Peyer's patch (tissue), 4 donors: Measurements from ENCODE around the gene RTF2. TPM values are rescaled to one million over a fixed set of nuclear protein-coding genes. Genes with fewer than 3 reads are reported as not detected.

ENCODE experiments used
- DNase-seq, 3 donors: peaks; one replicate each; pipeline ENCODE4 v3.0.0-alpha.2; 2017 to 2019
- H3K27ac ChIP-seq, 4 donors: fragments of 200-600 bp; sonication (generic); one replicate each; pipeline ENCODE4 v1.5.1; 2016 to 2019
- H3K27me3 ChIP-seq, 2 donors: fragments of 200-600 bp; sonication (generic); one replicate each; pipeline ENCODE4 v1.5.1; 2019
- H3K36me3 ChIP-seq, 3 donors: fragments of 200-600 bp; sonication (generic); one replicate each; pipeline ENCODE4 v1.5.1; 2016 to 2019
- H3K4me1 ChIP-seq, 4 donors: fragments of 200-600 bp; sonication (generic); one replicate each; pipeline ENCODE4 v1.5.1; 2016 to 2019
- H3K4me3 ChIP-seq, 4 donors: fragments of 200-600 bp; sonication (generic); 1 replicate in 3 of 4; 2 replicates in 1 of 4; pipeline ENCODE4 v1.5.1; 2016 to 2019; ENCODE audit warnings: mild to moderate bottlenecking in 1 of 4
- H3K9me3 ChIP-seq, 4 donors: fragments of 200-600 bp; sonication (generic); one replicate each; pipeline ENCODE4 v1.5.1; 2016 to 2019; ENCODE audit warnings: mild to moderate bottlenecking in 1 of 4
- POLR2A ChIP-seq, 2 donors: fragments of 450-650 bp; IDR thresholded peaks; one replicate each; pipeline ENCODE4 v1.5.1; 2017; ENCODE audit warnings: antibody characterized with exemption in 2 of 2, mild to moderate bottlenecking in 2 of 2, moderate library complexity in 2 of 2
- total RNA-seq, 4 donors: library from RNA; depleted of rRNA; stranded (reverse); fragments of >200 nt; gene quantifications; one replicate each; pipeline ENCODE4 v1.1.0, GENCODE V29; 2016
- TF ChIP-seq, protein P1 (sequence below), 6 experiments: fragments of 450-650 bp in 4 of 6; fragments of 200-600 bp in 2 of 6; sonication (generic) in 1 of 6; IDR thresholded peaks; one replicate each; pipeline ENCODE4 v1.5.1; 2017 to 2019; ENCODE audit warnings: antibody characterized with exemption in 6 of 6, mild to moderate bottlenecking in 3 of 6, moderate library complexity in 1 of 6

The RTF2 gene
- total RNA-seq, 4 donors from 2014 or later = 36.3 to 53.8 (median 48.4) TPM

- no peak for DNase-seq
- Histone ChIP-seq H3K4me3 (no peak overlapping the region), H3K4me1 (no peaks in the 10 kb centered on the region), H3K27me3 (no peaks in the 10 kb centered on the region), H3K27ac (no peak overlapping the region), H3K36me3 (no peaks in the 10 kb centered on the region), H3K9me3 (no peaks in the 10 kb centered on the region)
- TF ChIP-seq, protein P1, sequence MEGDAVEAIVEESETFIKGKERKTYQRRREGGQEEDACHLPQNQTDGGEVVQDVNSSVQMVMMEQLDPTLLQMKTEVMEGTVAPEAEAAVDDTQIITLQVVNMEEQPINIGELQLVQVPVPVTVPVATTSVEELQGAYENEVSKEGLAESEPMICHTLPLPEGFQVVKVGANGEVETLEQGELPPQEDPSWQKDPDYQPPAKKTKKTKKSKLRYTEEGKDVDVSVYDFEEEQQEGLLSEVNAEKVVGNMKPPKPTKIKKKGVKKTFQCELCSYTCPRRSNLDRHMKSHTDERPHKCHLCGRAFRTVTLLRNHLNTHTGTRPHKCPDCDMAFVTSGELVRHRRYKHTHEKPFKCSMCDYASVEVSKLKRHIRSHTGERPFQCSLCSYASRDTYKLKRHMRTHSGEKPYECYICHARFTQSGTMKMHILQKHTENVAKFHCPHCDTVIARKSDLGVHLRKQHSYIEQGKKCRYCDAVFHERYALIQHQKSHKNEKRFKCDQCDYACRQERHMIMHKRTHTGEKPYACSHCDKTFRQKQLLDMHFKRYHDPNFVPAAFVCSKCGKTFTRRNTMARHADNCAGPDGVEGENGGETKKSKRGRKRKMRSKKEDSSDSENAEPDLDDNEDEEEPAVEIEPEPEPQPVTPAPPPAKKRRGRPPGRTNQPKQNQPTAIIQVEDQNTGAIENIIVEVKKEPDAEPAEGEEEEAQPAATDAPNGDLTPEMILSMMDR (IDR thresholded peaks at IDR 0.05) = no peak
- TF ChIP-seq POLR2A (IDR thresholded peaks at IDR 0.05) = no peak
Observed at GRCh38 chr20:56447227-56447626, 21.2 kb upstream of the RTF2 start.

GRCh38 chr20:56449459-56449858, 19.0 kb upstream of the RTF2 start:
- no peak overlapping the region for H3K27ac ChIP-seq
- no peak overlapping the region for H3K4me3 ChIP-seq
- DNase-seq = no peak
- no peaks in the 10 kb centered on the region for H3K4me1 ChIP-seq
- TF ChIP-seq, protein P1 (IDR thresholded peaks at IDR 0.05) = no peak
- H3K36me3 ChIP-seq = no peaks in the 10 kb centered on the region
- no peaks in the 10 kb centered on the region for H3K27me3 ChIP-seq
- no peaks in the 10 kb centered on the region for H3K9me3 ChIP-seq

DNA sequence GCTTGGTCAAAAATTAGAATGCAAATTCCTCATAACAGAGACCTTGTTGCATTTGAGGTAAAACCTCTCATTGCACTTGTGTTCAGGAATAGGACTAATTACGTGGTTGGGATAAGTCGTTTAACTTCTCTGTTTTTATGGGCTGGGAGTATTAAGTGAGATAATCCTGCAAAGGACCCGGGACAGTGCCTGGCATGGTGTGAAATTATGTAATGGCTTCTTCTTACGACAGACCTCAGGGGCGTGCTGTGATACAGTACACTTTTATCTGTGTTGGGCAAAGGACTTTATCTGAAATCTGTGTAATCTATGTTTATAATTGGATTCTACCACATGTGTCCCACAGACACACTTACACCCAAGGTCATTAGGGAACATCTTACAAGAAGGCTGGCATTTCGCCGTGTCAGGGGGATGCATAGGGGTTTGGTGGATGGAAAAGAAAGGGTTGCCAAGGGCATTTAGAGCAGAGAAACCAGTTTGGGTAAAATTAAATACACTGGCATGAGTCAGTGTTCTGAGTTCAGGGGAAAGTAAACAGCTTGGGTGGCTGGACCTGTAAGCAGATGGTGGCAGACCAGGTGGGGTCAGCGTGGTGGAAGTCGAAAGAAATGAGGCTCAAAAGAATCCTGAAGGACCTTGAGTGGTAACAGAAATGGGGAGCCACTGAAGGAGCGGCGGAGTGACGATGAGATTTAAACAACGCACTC, 17.2 kb upstream of the RTF2 start:
- no peaks in the 10 kb centered on the region for H3K9me3 ChIP-seq
- no peak for DNase-seq
- TF ChIP-seq, protein P1 (IDR thresholded peaks at IDR 0.05) = no peak
- TF ChIP-seq POLR2A (IDR thresholded peaks at IDR 0.05) = no peak
- H3K27me3 ChIP-seq = no peaks in the 10 kb centered on the region
- no peaks in the 10 kb centered on the region for H3K36me3 ChIP-seq
- no peaks in the 10 kb centered on the region for H3K4me1 ChIP-seq
- H3K4me3 ChIP-seq = no peak overlapping the region
- H3K27ac ChIP-seq = no peak overlapping the region

- DNase-seq = no peak
- Histone ChIP-seq H3K27me3 (no peaks in the 10 kb centered on the region), H3K4me3 (no peak overlapping the region), H3K4me1 (no peaks in the 10 kb centered on the region), H3K9me3 (no peaks in the 10 kb centered on the region), H3K27ac (no peak overlapping the region), H3K36me3 (no peaks in the 10 kb centered on the region)
- no peak for TF ChIP-seq POLR2A (IDR thresholded peaks at IDR 0.05)
- TF ChIP-seq, protein P1 (IDR thresholded peaks at IDR 0.05) = no peak
Observed at GRCh38 chr20:56453352-56453751, 15.1 kb upstream of the RTF2 start.

- H3K36me3 ChIP-seq = no peaks in the 10 kb centered on the region
- H3K4me1 ChIP-seq = no peaks in the 10 kb centered on the region
- no peak for TF ChIP-seq POLR2A (IDR thresholded peaks at IDR 0.05)
- TF ChIP-seq, protein P1 (IDR thresholded peaks at IDR 0.05) = no peak
- DNase-seq = no peak
- no peaks in the 10 kb centered on the region for H3K9me3 ChIP-seq
- H3K4me3 ChIP-seq = no peak overlapping the region
- H3K27ac ChIP-seq = no peak overlapping the region
- no peaks in the 10 kb centered on the region for H3K27me3 ChIP-seq
Observed at GRCh38 chr20:56454754-56455153, 13.7 kb upstream of the RTF2 start.
